H9 (cell line): ENCODE measurements around the gene RNF17. TPM values are rescaled to one million over a fixed set of nuclear protein-coding genes. Genes with fewer than 3 reads are reported as not detected.

Experiments used
- DNase-seq: peaks from one replicate; pipeline ENCODE4 v3.0.0-alpha.2; 2017
- H2AFZ ChIP-seq: one replicate; pipeline ENCODE4 v1.6.1; 2013; ENCODE audit warnings: mild to moderate bottlenecking, low read length, control low read depth, moderate library complexity
- H2AK5ac ChIP-seq: 2 replicates; pipeline ENCODE4 v1.6.1; 2013; ENCODE audit warnings: low read length, control low read depth, mixed read lengths; ENCODE audit not compliant: insufficient read length
- H2BK120ac ChIP-seq: one replicate; pipeline ENCODE4 v1.6.1; 2013; ENCODE audit warnings: low read depth, mild to moderate bottlenecking, low read length, control low read depth, inconsistent platforms; ENCODE audit not compliant: poor library complexity, severe bottlenecking
- H2BK12ac ChIP-seq: 2 replicates; pipeline ENCODE4 v1.6.1; 2013; ENCODE audit warnings: low read length, control low read depth, mixed read lengths, low read depth; ENCODE audit not compliant: insufficient read length
- H2BK15ac ChIP-seq: 2 replicates; pipeline ENCODE4 v1.6.1; 2013; ENCODE audit warnings: low read depth, low read length, control low read depth
- H2BK20ac ChIP-seq: one replicate; pipeline ENCODE4 v1.6.1; 2013; ENCODE audit warnings: low read depth, mild to moderate bottlenecking, low read length, control low read depth, inconsistent platforms; ENCODE audit not compliant: poor library complexity, severe bottlenecking
- H2BK5ac ChIP-seq: 2 replicates; pipeline ENCODE4 v1.6.1; 2013; ENCODE audit warnings: low read length, control low read depth, mixed read lengths; ENCODE audit not compliant: insufficient read length
- H3K14ac ChIP-seq: 2 replicates; pipeline ENCODE4 v1.6.1; 2013; ENCODE audit warnings: low read length, control low read depth; ENCODE audit not compliant: insufficient read depth
- H3K18ac ChIP-seq: 2 replicates; pipeline ENCODE4 v1.6.1; 2013; ENCODE audit warnings: low read depth, mild to moderate bottlenecking, mixed read lengths, low read length, control low read depth; ENCODE audit not compliant: insufficient read length
- H3K23ac ChIP-seq: 2 replicates; pipeline ENCODE4 v1.6.1; 2013; ENCODE audit warnings: low read length, control low read depth, mixed read lengths, low read depth; ENCODE audit not compliant: insufficient read length
- H3K23me2 ChIP-seq: 2 replicates; pipeline ENCODE4 v1.6.1; 2013; ENCODE audit warnings: low read depth, mild to moderate bottlenecking, mixed read lengths, low read length, control low read depth; ENCODE audit not compliant: insufficient read length, poor library complexity, severe bottlenecking
- H3K27ac ChIP-seq: 2 replicates; pipeline ENCODE4 v1.5.1; 2013; ENCODE audit warnings: low read length, control low read depth, mixed read lengths, low read depth; ENCODE audit not compliant: insufficient read length
- H3K27me3 ChIP-seq: 2 replicates; pipeline ENCODE4 v1.6.1; 2013; ENCODE audit warnings: low read length, control low read depth, inconsistent platforms; ENCODE audit not compliant: insufficient read depth
- H3K4ac ChIP-seq: 2 replicates; pipeline ENCODE4 v1.6.1; 2013; ENCODE audit warnings: low read depth, mild to moderate bottlenecking, control low read depth, inconsistent platforms, low read length, moderate library complexity
- H3K4me1 ChIP-seq: 2 replicates; pipeline ENCODE4 v1.6.1; 2013; ENCODE audit warnings: low read length, control low read depth, inconsistent platforms; ENCODE audit not compliant: insufficient read depth
- H3K4me2 ChIP-seq: 2 replicates; pipeline ENCODE4 v1.6.1; 2013; ENCODE audit warnings: low read length, control low read depth, mixed read lengths; ENCODE audit not compliant: insufficient read length, insufficient read depth
- H3K56ac ChIP-seq: 2 replicates; pipeline ENCODE4 v1.6.1; 2013; ENCODE audit warnings: low read depth, mild to moderate bottlenecking, mixed read lengths, low read length, control low read depth; ENCODE audit not compliant: insufficient read length
- H3K79me1 ChIP-seq: 2 replicates; pipeline ENCODE4 v1.6.1; 2013; ENCODE audit warnings: low read depth, mild to moderate bottlenecking, moderate library complexity, low read length, control low read depth, inconsistent platforms; ENCODE audit not compliant: insufficient read depth, poor library complexity, severe bottlenecking
- H3K79me2 ChIP-seq: 2 replicates; pipeline ENCODE4 v1.6.1; 2013; ENCODE audit warnings: low read length, control low read depth, inconsistent platforms; ENCODE audit not compliant: insufficient read depth
- H3K9ac ChIP-seq: 2 replicates; pipeline ENCODE4 v1.6.1; 2013; ENCODE audit warnings: low read length, control low read depth, mixed read lengths; ENCODE audit not compliant: insufficient read length; ENCODE audit errors: extremely low read depth
- H3K9me3 ChIP-seq: one replicate; pipeline ENCODE4 v1.6.1; 2013; ENCODE audit warnings: low read depth, low read length, inconsistent platforms; ENCODE audit not compliant: control insufficient read depth
- H3T11ph ChIP-seq: one replicate; pipeline ENCODE4 v1.6.1; 2013; ENCODE audit warnings: mild to moderate bottlenecking, low read length, control low read depth, inconsistent platforms
- H4K20me1 ChIP-seq: one replicate; pipeline ENCODE4 v1.6.1; 2013; ENCODE audit not compliant: control insufficient read depth, insufficient read length, insufficient read depth
- H4K5ac ChIP-seq: 2 replicates; pipeline ENCODE4 v1.6.1; 2013; ENCODE audit warnings: low read depth, mild to moderate bottlenecking, mixed read lengths, low read length, control low read depth; ENCODE audit not compliant: insufficient read length
- H4K8ac ChIP-seq: replicated peaks from 2 replicates; pipeline ENCODE4 v1.6.1; 2013; ENCODE audit warnings: low read length, control low read depth, mixed read lengths, low read depth; ENCODE audit not compliant: insufficient read length
- H4K91ac ChIP-seq: 2 replicates; pipeline ENCODE4 v1.6.1; 2013; ENCODE audit warnings: low read depth, mild to moderate bottlenecking, moderate library complexity, mixed read lengths, low read length, control low read depth; ENCODE audit not compliant: insufficient read length
- H3K27ac Mint-ChIP-seq, 3 experiments: 2 replicates in 2 of 3; 3 replicates in 1 of 3; pipeline ENCODE4 v1.8.0; 2020 to 2021; ENCODE audit warnings: mixed read lengths in 3 of 3, mild to moderate bottlenecking in 1 of 3, moderate library complexity in 1 of 3
- H3K27me3 Mint-ChIP-seq: 2 replicates; pipeline ENCODE4 v1.8.0; 2021; ENCODE audit warnings: low read depth, mild to moderate bottlenecking, moderate library complexity, mixed read lengths
- H3K36me3 Mint-ChIP-seq, 3 experiments: 2 replicates in 2 of 3; 3 replicates in 1 of 3; pipeline ENCODE4 v1.8.0; 2020 to 2021; ENCODE audit warnings: low read depth in 3 of 3, mixed read lengths in 3 of 3; ENCODE audit not compliant: insufficient read depth in 1 of 3
- H3K4me1 Mint-ChIP-seq, 2 experiments: 2 replicates each; pipeline ENCODE4 v1.8.0; 2020; ENCODE audit warnings: mixed read lengths in 2 of 2
- H3K4me3 Mint-ChIP-seq, 2 experiments: 2 replicates in 1 of 2; 3 replicates in 1 of 2; pipeline ENCODE4 v1.8.0; 2020 to 2021; ENCODE audit warnings: mild to moderate bottlenecking in 2 of 2, mixed read lengths in 2 of 2, moderate library complexity in 1 of 2
- H3K9me3 Mint-ChIP-seq, 2 experiments: 2 replicates in 1 of 2; 3 replicates in 1 of 2; pipeline ENCODE4 v1.8.0; 2020; ENCODE audit warnings: mild to moderate bottlenecking in 2 of 2, mixed read lengths in 2 of 2, moderate library complexity in 1 of 2
- CTCF ChIP-seq: fragments of 200-600 bp; sonication (generic); conservative IDR thresholded peaks from 3 replicates; pipeline ENCODE4 v1.8.0; 2021; ENCODE audit warnings: antibody characterized with exemption, mild to moderate bottlenecking
- WGBS: extraction: QIAGEN DNeasy Blood & Tissue Kit; methylation state at CpG from one replicate; pipeline ENCODE4 v1.1.7; 2013; ENCODE audit warnings: missing lambda C conversion rate, low lambda C conversion rate, mixed read lengths; ENCODE audit not compliant: insufficient read length; ENCODE audit errors: extremely low coverage; 5-methylcytosine and 5-hydroxymethylcytosine counted together
- total RNA-seq: library from RNA; stranded (reverse); gene quantifications from 2 replicates; pipeline ENCODE4 v1.2.1, GENCODE V29; 2021

Gene RNF17
- total RNA-seq, 1 experiment from 2014 or later, result not detected

GRCh38 chr13:24725379-24725778 is 38.6 kb upstream of the RNF17 start:
- H3K27ac Mint-ChIP-seq, result no peak overlapping the region
- H3K79me2 ChIP-seq, result no peaks in the 10 kb centered on the region
- H3K36me3 Mint-ChIP-seq, result no peaks in the 10 kb centered on the region
- H3K4ac ChIP-seq, result no peak overlapping the region
- no peak overlapping the region for H3T11ph ChIP-seq
- no peak for DNase-seq
- H3K56ac ChIP-seq, result no peak overlapping the region
- no peak overlapping the region for H4K8ac ChIP-seq
- no peak overlapping the region for H2BK15ac ChIP-seq
- H3K27me3 ChIP-seq, result no peaks in the 10 kb centered on the region
- H3K23ac ChIP-seq, result no peak overlapping the region
- no peak for TF ChIP-seq CTCF
- H3K9me3 Mint-ChIP-seq, result no peaks in the 10 kb centered on the region; a peak in 1 of 5 replicates
- no peak overlapping the region for H3K4me3 Mint-ChIP-seq
- no peaks in the 10 kb centered on the region for H3K79me1 ChIP-seq
- no peaks in the 10 kb centered on the region for H4K20me1 ChIP-seq
- H3K27ac ChIP-seq, result no peak overlapping the region
- H3K27me3 Mint-ChIP-seq, result peaks cover 2% of the 10 kb centered on the region
- no peak overlapping the region for H2AK5ac ChIP-seq
- no peak overlapping the region for H2BK120ac ChIP-seq
- H4K5ac ChIP-seq, result no peak overlapping the region
- no peaks in the 10 kb centered on the region for H3K23me2 ChIP-seq
- no peaks in the 10 kb centered on the region for H3K4me1 Mint-ChIP-seq
- H2BK12ac ChIP-seq, result no peak overlapping the region
- H3K18ac ChIP-seq, result no peak overlapping the region
- H3K4me1 ChIP-seq, result no peaks in the 10 kb centered on the region
- H2BK5ac ChIP-seq, result no peak overlapping the region
- H3K9me3 ChIP-seq, result no peaks in the 10 kb centered on the region
- H3K14ac ChIP-seq, result no peak overlapping the region
- H4K91ac ChIP-seq, result no peak overlapping the region
- no peak overlapping the region for H2AFZ ChIP-seq
- WGBS, result no CpG with 5 or more reads among the region's 5 CpGs
- no peak overlapping the region for H2BK20ac ChIP-seq
- no peak overlapping the region for H3K9ac ChIP-seq
- no peak overlapping the region for H3K4me2 ChIP-seq
